NCI-H748 (cell line): ENCODE results near the gene STRADA.

Source experiments
- DNase-seq: peaks from one replicate; lab custom pipeline; 2025; ENCODE audit not compliant: unreplicated experiment; lab: John Stamatoyannopoulos, UW

Gene STRADA

GRCh38 chr17:63686138-63686685 lies 55.4 kb downstream of the STRADA start:
- no peak for DNase-seq

DNA sequence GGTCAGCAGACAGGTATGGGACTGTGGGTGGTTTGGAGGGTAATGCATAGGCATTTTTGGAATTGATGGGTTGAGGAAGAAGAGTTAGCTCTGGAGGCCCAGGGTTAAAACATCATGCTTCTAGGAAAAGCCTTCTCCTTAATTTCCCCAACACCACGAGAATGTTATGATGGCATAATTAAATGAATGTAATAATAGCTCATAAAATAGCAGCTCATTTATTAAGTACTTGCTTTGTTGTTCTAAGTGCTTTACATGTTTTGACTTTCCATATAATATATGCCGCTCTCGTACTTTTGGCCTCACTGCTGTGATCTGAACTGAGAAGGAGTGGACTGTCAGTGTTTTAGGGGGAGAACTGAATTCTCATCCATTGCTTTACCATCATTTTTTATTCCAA lies 56.0 kb downstream of the STRADA start:
- no peak for DNase-seq

DNA sequence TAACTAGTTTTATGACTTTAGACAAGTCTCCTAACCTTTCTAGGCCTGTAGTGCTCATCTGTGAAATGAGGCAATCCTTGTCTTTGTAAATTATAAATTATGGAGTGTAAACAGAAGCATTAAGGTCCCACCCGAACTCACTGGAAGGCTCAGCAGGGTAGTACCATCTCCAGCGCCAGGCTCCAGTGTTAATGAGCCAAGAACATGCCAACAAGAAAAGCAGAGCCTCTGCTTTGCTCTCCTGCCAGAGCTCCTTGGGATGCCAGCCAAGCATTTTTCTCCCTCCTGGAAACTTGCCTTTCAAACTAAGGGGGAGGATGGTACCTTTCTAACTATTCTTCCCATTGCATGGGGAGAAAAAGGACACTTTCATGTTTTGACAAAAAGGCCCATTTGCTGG lies 56.6 kb downstream of the STRADA start:
- no peak for DNase-seq

GRCh38 chr17:63682981-63683380 lies 58.6 kb downstream of the STRADA start:
- DNase-seq = no peak

GRCh38 chr17:63682441-63682840 lies 59.2 kb downstream of the STRADA start:
- DNase-seq = no peak

- no peak for DNase-seq
Measured at GRCh38 chr17:63681530-63681929, 60.1 kb downstream of the STRADA start.

- DNase-seq = no peak
Measured at GRCh38 chr17:63680700-63681099, 60.9 kb downstream of the STRADA start.

DNA sequence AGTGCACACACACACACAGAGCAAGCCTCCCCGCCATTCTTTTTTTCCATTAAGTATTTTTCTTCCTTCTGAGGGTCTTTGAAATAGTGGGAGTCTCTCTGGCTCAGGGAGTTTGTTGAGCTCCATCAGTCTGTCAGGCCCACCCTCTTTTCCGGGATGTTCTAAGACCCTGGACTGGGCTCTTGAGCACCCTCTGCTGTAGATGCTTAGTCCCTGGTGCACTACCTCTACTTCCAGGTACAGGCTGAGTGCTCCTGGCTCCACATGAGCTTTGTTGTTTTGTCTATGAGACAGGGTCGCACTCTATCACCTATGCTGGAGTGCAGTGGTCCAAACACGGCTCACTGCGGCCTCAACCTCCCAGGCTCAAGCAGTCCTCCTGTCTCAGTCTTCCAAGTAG lies 62.4 kb downstream of the STRADA start:
- DNase-seq = no peak

GRCh38 chr17:63676584-63676983 lies 65.0 kb downstream of the STRADA start:
- no peak for DNase-seq

DNA sequence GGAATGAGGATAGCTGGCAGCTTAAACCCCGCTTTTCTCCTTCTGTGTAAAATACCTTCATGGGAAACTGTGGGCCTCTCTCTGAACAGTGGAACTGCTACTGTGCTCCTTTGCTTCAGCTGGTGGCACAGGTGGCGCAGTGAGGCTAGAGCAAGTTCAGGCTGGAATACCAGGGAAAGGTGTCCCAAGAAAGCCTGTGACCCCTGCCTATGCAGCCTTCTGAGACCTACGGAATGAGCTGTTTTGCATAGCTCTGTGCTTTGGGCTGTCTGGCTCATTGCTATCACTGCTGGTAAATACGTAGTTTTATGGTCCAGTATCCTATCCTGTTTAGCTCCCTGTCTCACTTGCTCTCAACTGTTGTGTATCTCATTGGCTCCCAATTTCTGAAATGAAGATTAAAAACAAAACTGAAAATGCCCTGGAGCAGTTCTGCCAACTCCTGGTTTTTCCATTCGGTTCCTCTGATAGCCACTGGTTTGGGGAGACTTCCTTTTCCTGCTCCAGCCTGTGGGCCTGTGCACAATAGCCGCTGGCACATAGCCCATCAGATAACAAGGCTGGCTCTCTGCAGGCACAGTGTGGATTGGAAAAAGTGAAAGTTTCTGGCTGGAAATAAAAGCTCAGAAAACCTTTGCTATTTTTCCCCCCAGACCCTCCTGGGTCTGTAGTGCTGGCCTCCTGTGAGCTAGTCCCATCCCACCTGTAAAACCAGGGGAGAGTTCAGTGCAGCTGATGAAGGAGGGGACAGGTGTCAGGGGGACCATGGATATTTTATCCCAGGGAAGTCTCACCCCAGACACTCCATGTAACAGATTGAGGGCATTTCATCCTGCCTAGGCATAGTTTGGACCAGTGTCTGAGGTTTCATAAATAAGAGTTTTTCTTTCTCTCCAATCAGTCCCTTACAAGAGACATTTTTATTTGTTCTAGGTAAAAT lies 65.7 kb downstream of the STRADA start:
- no peak for DNase-seq

DNA sequence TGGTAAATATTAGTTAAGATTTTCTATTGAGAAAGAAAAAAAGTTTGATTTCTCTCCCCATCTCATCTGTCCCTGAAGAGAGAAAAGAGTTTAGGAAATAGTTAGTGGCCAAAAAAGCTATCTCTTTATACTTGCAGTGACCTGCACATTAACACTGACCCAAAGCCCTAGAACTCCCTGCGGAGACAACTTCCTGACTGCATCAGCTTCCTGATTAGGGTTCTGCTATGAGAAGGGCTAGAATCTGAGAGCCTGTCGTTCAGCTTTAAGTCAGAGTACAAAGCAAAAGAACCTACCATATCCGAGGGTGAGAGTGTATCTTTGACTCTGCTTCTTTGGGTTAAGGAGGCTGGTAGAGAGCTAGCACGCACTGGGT lies 66.4 kb downstream of the STRADA start:
- no peak for DNase-seq

DNA sequence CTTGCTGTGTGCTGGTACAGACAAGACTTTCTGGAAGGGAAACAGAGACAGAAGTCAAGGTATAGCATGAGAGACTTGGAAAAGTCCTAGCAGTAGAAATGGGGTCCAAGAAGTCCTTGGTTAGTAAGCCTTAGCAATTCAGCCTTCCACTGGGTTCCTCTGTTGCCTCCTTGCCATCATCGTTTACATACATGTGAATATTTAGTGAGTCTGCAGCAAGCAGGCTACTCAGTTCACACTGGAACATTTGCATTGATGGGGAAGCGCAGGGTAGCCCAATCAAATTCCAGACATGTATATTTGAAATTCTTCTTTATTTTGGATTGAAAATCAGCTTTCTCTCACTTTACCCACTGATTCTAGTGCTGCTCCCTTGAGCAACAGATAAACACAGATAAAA lies 68.7 kb downstream of the STRADA start:
- no peak for DNase-seq

- no peak for DNase-seq
Measured at GRCh38 chr17:63665527-63666214, 75.9 kb downstream of the STRADA start.

DNA sequence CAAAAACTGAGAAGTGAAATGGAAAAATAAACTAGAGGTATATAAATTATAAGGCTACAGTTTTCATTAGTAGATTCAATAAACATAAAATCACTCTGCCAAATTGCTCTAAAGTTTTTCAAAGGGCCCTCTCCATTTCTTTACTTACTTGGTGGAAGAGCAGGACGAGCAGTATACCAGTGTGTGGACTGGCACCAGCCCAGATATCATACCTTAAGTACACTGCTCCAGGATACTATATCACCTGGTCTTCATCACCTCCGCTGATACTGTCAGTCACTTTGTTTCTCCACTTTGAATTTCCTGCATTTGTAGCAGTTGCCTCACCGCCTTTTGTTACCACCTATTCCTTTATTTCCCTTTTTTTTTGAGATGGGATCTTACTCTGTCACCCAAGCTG lies 81.7 kb downstream of the STRADA start:
- DNase-seq = no peak

DNA sequence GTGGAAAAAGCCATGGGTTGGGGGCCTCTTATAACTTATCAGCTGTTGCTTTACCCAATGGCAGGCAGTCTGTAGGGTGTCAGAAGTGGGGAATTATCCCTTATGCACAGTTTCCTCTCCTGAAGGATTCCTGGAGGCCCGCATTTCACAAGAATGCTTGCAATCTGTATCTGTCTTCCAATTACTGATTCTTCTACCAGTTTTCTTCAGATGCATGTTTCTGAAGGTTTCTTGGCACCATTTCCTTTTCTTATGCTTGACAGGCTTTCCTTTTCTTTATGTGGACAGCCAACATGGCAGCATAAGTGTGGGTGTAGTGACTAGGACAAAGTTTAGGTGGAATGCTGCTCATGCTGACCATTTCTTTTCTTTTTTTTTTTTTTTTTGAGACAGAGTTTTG lies 83.2 kb downstream of the STRADA start:
- no peak for DNase-seq

DNA sequence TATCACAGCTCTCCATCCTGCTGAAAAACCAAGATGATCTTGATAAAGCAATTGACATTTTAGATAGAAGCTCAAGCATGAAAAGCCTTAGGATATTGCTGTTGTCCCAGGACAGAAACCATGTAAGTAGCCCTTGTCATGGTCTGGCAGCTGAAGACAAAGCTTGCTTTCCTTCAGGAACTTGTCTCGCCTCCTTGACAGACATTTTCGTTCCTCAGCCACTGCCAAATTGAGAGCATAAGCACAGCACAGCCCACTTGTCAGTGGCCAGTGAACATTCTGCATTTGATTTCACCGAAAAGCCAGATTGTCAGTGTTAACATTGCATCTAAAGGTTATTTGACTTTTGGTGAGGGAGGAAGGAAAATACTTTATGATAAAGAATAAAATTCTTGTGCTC lies 83.8 kb downstream of the STRADA start:
- DNase-seq = no peak

GRCh38 chr17:63653050-63653449 lies 88.5 kb downstream of the STRADA start:
- no peak for DNase-seq
